GM12891 (cell line): ENCODE data around the gene DIMT1.
A peak's percentile ranks its signal among the peaks of the same experiment; 100 is the strongest.

Source experiments
- PAX5 ChIP-seq: IDR thresholded peaks from 2 replicates; pipeline ENCODE4 v1.6.1; 2011; ENCODE audit warnings: low read length, moderate library complexity, mild to moderate bottlenecking; ENCODE audit not compliant: insufficient read depth, severe bottlenecking
- POLR2A ChIP-seq: IDR thresholded peaks from 2 replicates; pipeline ENCODE4 v1.6.1; 2011; ENCODE audit warnings: low read depth, low read length, control low read depth
- POLR2AphosphoS5 ChIP-seq: IDR thresholded peaks from 2 replicates; pipeline ENCODE4 v1.6.1; 2011; ENCODE audit warnings: low read depth, low read length, control low read depth
- SPI1 ChIP-seq: IDR thresholded peaks from 2 replicates; pipeline ENCODE4 v1.6.1; 2011; ENCODE audit warnings: low read depth, low read length, control low read depth

- peak; percentile 87 for TF ChIP-seq POLR2AphosphoS5
- peak; percentile 84 for TF ChIP-seq POLR2A
- TF ChIP-seq SPI1: no peak
- no peak for TF ChIP-seq PAX5
Measured at GRCh38 chr5:62412549-62413329, 9.0 kb upstream of the DIMT1 start, which contains the start of gene IPO11.
